ENCODE measurements around the gene PINLYP.
A peak's percentile ranks its signal among the peaks of the same experiment; 100 is the strongest.

The PINLYP gene

GRCh38 chr19:43548706-43549105, 26.9 kb upstream of the PINLYP start:
- no peak for DNase-seq (ENCODE audit: low read depth in 1 of 2, low spot score in 1 of 2)

DNA sequence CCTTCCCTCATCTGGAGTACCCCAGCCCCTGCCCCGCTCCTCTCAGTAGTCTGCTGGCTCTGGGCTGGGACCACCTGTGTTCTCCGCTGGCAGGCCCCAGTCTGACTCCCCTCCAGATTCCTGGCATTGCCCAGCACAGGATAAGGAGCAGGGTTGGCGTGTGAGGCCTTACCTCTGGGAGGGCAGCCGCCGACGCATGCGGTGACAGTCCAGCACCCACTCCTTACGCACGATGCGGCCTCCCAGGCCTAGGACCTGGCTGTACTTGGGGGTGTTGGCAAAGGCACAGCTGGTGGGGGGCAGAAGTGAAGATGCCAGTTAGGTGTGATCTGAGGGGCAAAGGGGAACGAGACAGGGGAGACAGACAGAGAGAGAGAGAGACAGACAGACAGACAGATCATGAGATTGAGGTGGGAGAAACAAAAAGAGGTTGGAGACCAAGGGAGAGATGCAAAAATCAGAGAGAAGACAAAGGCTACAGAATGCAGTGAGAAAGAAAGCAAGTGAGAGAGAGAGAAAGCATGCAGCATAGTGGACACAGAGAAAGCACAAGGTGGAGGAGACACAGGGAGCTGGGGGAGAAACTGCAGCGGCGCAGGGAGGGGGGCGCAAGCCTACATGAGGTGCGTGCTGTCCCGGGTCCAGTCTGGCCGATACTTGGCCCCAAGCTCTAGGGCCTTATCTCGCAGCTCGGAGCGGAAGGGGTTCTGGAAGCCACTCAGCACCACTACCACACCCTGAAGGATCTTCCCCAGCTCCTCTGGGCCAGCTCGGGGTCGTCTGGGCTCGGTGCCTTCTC, 24.0 kb upstream of the PINLYP start:
- DNase-seq (ENCODE audit: low read depth in 1 of 2, low spot score in 1 of 2), result no peak

- DNase-seq (ENCODE audit: low read depth in 1 of 2, low spot score in 1 of 2), result no peak
Measured at GRCh38 chr19:43552198-43552450, 23.5 kb upstream of the PINLYP start.

GRCh38 chr19:43552616-43553015, 23.0 kb upstream of the PINLYP start:
- DNase-seq (ENCODE audit: low read depth in 1 of 2, low spot score in 1 of 2), result no peak

GRCh38 chr19:43553656-43554055, 21.9 kb upstream of the PINLYP start:
- DNase-seq (ENCODE audit: low read depth in 1 of 2, low spot score in 1 of 2), result no peak

- no peak for DNase-seq (ENCODE audit: low read depth in 1 of 2, low spot score in 1 of 2)
Measured at GRCh38 chr19:43554317-43554895, 21.2 kb upstream of the PINLYP start.

GRCh38 chr19:43555185-43555770, 20.3 kb upstream of the PINLYP start:
- DNase-seq (ENCODE audit: low read depth in 1 of 2, low spot score in 1 of 2), result peak; percentile 66 to 73

DNA sequence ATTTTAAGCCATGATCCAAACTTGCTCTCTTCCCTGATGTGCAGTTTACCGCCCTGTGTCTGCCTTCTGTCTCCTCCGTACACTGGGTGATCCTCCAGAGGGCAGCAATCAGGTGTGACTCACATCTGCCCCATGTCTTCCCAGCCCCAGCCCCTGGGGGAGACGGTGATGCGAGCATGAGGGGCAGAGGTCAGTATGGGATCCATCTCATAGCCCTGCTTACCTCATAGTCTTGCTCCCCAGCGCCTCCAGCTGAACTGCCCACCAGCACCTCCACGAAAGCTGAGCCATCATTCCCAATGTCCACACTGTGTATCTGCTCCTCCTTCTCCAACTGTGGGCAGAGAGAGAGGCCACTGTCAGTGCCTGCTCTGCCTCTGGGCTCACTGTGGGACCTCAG, 14.9 kb upstream of the PINLYP start:
- no peak for DNase-seq (ENCODE audit: low read depth in 1 of 2, low spot score in 1 of 2)

GRCh38 chr19:43561139-43561970, 14.2 kb upstream of the PINLYP start:
- DNase-seq (ENCODE audit: low read depth in 1 of 2, low spot score in 1 of 2), result no peak

GRCh38 chr19:43562226-43562697, 13.3 kb upstream of the PINLYP start:
- no peak for DNase-seq (ENCODE audit: low read depth in 1 of 2, low spot score in 1 of 2)

DNA sequence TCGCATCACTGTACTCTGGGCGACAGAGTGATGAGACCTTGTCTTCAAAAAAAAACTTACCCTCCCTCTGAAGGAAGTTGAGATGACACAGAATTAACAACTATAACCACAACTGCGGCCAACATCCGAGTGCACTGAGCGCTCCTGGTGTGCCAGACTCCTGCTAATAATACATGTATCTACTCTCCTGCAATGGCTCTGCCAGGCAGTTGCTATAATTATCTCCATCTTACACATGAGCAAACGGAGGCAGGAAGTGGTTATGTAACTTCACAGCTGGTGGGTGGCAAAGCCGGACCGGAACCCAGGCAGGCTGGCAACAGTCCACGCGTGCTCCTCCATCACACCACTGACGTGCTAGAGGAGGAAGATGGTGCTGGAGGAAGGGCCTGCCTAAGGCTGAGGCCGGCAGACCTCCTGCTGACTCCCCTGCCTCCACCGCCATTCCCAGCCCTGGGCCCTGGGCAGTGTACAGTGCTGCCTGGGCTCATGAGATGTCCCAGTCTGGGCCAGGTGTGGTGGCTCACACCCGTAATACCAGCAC, 12.8 kb upstream of the PINLYP start:
- DNase-seq (ENCODE audit: low read depth in 1 of 2, low spot score in 1 of 2), result peak; percentile 60 to 64

DNA sequence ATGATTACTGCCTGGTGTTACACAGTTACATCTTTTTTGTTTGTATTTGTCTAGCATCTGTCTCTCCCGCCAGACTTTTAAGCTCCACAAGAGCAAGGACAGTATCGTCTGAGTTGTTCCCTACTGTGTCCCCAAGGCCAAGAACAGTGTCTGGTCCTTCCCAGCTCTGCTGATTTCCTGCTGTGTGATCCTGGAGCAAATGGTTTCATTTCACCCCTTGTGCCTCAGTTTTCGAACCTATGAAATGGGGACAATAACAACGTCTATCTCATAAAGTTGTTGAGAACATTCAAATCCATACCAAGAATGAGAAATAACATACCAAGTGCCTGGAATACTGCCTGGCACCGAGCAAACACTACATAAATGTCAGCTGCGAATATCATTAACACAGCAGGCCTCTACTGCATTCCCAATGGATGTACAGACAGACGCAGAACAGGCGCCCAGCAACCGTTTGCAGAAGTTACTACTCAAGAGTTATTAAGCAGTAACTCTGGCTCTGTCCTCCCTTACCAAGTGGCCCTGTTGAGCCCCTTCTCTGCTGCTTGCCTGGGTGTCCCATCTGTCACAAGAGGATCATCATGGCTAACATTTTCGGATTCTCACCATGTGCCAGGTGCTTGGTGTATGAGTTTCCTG, 11.7 kb upstream of the PINLYP start:
- DNase-seq (ENCODE audit: low read depth in 1 of 2, low spot score in 1 of 2), result no peak

- no peak for DNase-seq (ENCODE audit: low read depth in 1 of 2, low spot score in 1 of 2)
Measured at GRCh38 chr19:43564800-43565199, 10.8 kb upstream of the PINLYP start.

GRCh38 chr19:43569657-43570056, 5.9 kb upstream of the PINLYP start:
- no peak for DNase-seq (ENCODE audit: low read depth in 1 of 2, low spot score in 1 of 2)

DNA sequence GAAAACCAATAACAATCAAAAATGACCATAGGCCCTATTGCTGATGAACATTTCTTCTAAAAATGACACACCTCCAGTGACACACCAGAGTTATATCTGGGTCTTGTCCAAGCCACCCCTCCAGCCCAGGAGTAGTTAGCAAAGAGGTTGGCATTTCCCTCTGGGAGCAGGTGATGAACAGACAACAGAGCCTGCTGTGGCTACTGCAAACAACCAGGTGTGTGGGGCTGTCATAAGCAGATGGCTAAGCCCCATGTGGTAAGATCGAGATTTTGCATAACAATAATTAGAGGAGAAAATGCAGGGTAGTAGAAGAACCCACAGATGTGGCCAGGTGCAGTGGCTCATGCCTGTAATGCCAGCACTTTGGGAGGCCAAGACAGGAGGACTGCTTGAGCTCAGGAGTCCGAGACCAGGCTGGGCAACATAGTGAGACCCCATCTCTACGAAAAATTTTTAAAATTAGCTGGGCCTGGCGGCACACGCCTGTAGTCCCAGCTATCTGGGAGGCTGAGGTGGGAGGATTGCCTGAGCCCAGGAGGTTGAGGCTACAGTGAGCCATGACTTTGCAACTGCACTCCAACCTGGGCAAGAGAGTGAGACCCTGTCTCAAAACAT, 5.3 kb upstream of the PINLYP start:
- DNase-seq (ENCODE audit: low read depth in 1 of 2, low spot score in 1 of 2), result no peak

GRCh38 chr19:43572171-43572588, 3.4 kb upstream of the PINLYP start:
- DNase-seq (ENCODE audit: low read depth in 1 of 2, low spot score in 1 of 2), result no peak

DNA sequence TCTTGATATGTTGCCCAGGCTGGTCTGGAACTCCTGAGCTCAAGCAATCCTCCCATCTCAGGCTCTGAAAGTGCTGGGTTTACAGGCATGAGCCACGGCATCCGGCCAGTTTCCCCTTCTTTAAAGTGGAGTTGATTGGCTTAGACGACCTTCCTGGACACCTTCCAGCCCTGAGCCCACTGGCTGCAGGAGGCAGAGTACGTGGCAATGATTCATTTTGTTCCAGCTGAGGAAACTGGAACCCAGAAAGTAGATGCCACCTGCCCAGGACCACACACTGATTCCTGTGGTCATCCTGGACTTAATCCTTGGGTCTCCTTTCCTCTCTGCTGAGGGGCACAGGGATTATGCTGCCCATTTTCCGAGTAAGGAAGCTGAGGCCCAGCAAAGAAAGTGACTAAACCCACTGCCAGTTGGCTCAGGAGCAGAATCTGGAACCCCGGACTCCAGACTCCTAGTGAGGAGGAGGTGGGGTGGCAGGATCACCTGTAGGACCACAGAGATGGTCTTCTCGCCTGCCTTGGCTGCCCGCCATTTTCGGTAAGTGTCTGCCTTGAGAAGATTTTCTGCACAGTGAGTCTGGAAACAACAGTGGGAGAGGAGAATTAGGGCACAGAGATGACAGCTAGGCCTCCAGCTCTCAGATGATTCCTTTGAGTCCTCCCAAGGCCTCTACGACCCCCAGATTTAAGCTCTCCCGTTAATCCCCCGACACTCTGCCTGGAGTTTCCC, 1.0 kb upstream of the PINLYP start:
- no peak for DNase-seq (ENCODE audit: low read depth in 1 of 2, low spot score in 1 of 2)

GRCh38 chr19:43575955-43576878, 616 bp downstream of the PINLYP start:
- no peak for DNase-seq (ENCODE audit: low read depth in 1 of 2, low spot score in 1 of 2)

- no peak for DNase-seq (ENCODE audit: low read depth in 1 of 2, low spot score in 1 of 2)
Measured at GRCh38 chr19:43578787-43579186, 3.2 kb downstream of the PINLYP start.

Data from activated T-helper 1 cell treated with anti-CD3 and anti-CD28 coated beads, Interleukin-2, amount 50 U/mL, for 16 hours (primary cell).